IMR-90 (cell line): ENCODE data around the gene SDHA. TPM values are rescaled to one million over a fixed set of nuclear protein-coding genes. Genes with fewer than 3 reads are reported as not detected.

ENCODE experiments used
- ATAC-seq: fragments of 200-7000 bp; cut with Tn5 transposase; 2 replicates; pipeline ENCODE4 v1.9.1; 2020; ENCODE audit warnings: low read depth, mild to moderate bottlenecking, moderate library complexity
- BruUV-seq: library from RNA; stranded (reverse); fragments of 400-500 nt; replicated peaks from 2 replicates; lab custom pipeline; 2021; lab: Mats Ljungman, UMichigan
- CTCF ChIA-PET: fragments of 300-600 bp; formaldehyde crosslinking; extraction: SDS; loops from one replicate; lab custom pipeline; 2021; ENCODE audit warnings: antibody characterized with exemption; lab: Yijun Ruan, JAX
- POLR2A ChIA-PET: fragments of 300-600 bp; sonication (Branson Sonifier 250); formaldehyde crosslinking; loops from one replicate; lab custom pipeline; 2022; ENCODE audit warnings: antibody characterized with exemption; ENCODE audit not compliant: unreplicated experiment; lab: Charles Lee
- DNase-seq: peaks from one replicate; pipeline ENCODE4 v3.0.0; 2013
- H2AFZ ChIP-seq: replicated peaks from 2 replicates; pipeline ENCODE3; 2013; ENCODE audit warnings: low read length, mild to moderate bottlenecking; ENCODE audit not compliant: poor library complexity
- H2AK5ac ChIP-seq: 2 replicates; pipeline ENCODE4 v1.6.1; 2013; ENCODE audit warnings: low read depth, low read length, inconsistent platforms
- H2AK9ac ChIP-seq: replicated peaks from 2 replicates; pipeline ENCODE3; 2013; ENCODE audit warnings: mild to moderate bottlenecking, low read depth, low read length, moderate library complexity; ENCODE audit not compliant: poor library complexity
- H2BK120ac ChIP-seq: 2 replicates; pipeline ENCODE4 v1.6.1; 2013; ENCODE audit warnings: low read depth, low read length, inconsistent platforms
- H2BK15ac ChIP-seq: 3 replicates; pipeline ENCODE4 v1.6.1; 2013; ENCODE audit warnings: low read depth, low read length, inconsistent platforms
- H2BK20ac ChIP-seq: 2 replicates; pipeline ENCODE4 v1.6.1; 2013; ENCODE audit warnings: low read depth, mild to moderate bottlenecking, inconsistent platforms, low read length, moderate library complexity
- H2BK5ac ChIP-seq: 2 replicates; pipeline ENCODE4 v1.6.1; 2013; ENCODE audit warnings: mild to moderate bottlenecking, low read depth, low read length, inconsistent platforms; ENCODE audit not compliant: poor library complexity, severe bottlenecking
- H3K14ac ChIP-seq: replicated peaks from 2 replicates; pipeline ENCODE4 v1.6.1; 2013; ENCODE audit warnings: low read depth, low read length, inconsistent platforms
- H3K18ac ChIP-seq: 2 replicates; pipeline ENCODE4 v1.6.1; 2013; ENCODE audit warnings: low read depth, low read length, control low read depth
- H3K23ac ChIP-seq: 2 replicates; pipeline ENCODE4 v1.6.1; 2013; ENCODE audit warnings: low read depth, low read length, inconsistent platforms
- H3K27ac ChIP-seq: 2 replicates; pipeline ENCODE4 v1.5.1; 2013; ENCODE audit warnings: mild to moderate bottlenecking, control low read depth, low read length; ENCODE audit not compliant: insufficient read depth
- H3K27me3 ChIP-seq: 2 replicates; pipeline ENCODE4 v1.6.1; 2013; ENCODE audit warnings: low read length; ENCODE audit not compliant: control insufficient read depth, insufficient read depth
- H3K36me3 ChIP-seq: 2 replicates; pipeline ENCODE4 v1.6.1; 2013; ENCODE audit warnings: low read length, mixed read lengths; ENCODE audit not compliant: control insufficient read depth, insufficient read depth
- H3K4ac ChIP-seq: 2 replicates; pipeline ENCODE4 v1.6.1; 2013; ENCODE audit warnings: low read depth, low read length, inconsistent platforms
- H3K4me1 ChIP-seq: 2 replicates; pipeline ENCODE4 v1.6.1; 2013; ENCODE audit warnings: low read length, mixed read lengths; ENCODE audit not compliant: control insufficient read depth, insufficient read depth
- H3K4me2 ChIP-seq: 2 replicates; pipeline ENCODE4 v1.6.1; 2013; ENCODE audit warnings: low read depth, mild to moderate bottlenecking, control low read depth, low read length, moderate library complexity
- H3K4me3 ChIP-seq: 2 replicates; pipeline ENCODE4 v1.5.1; 2013; ENCODE audit warnings: low read depth, mild to moderate bottlenecking, control low read depth, low read length, moderate library complexity; ENCODE audit not compliant: insufficient read depth
- H3K56ac ChIP-seq: 2 replicates; pipeline ENCODE4 v1.6.1; 2013; ENCODE audit warnings: low read length, inconsistent platforms; ENCODE audit not compliant: insufficient read depth; ENCODE audit errors: extremely low read depth
- H3K79me1 ChIP-seq, 2 experiments: 2 replicates each; pipeline ENCODE4 v1.6.1; 2013; ENCODE audit warnings: low read length in 2 of 2, inconsistent platforms in 1 of 2, low read depth in 1 of 2
- H3K9ac ChIP-seq: 2 replicates; pipeline ENCODE4 v1.6.1; 2013; ENCODE audit warnings: low read depth, low read length, control low read depth
- H3K9me1 ChIP-seq: 2 replicates; pipeline ENCODE4 v1.6.1; 2013; ENCODE audit warnings: low read length, inconsistent platforms; ENCODE audit not compliant: insufficient read depth
- H3K9me3 ChIP-seq: 2 replicates; pipeline ENCODE4 v1.6.1; 2013; ENCODE audit warnings: low read length; ENCODE audit not compliant: control insufficient read depth, insufficient read depth
- H4K20me1 ChIP-seq: 2 replicates; pipeline ENCODE4 v1.6.1; 2013; ENCODE audit warnings: low read length, inconsistent platforms; ENCODE audit not compliant: insufficient read depth
- H4K5ac ChIP-seq: 2 replicates; pipeline ENCODE4 v1.6.1; 2013; ENCODE audit warnings: mild to moderate bottlenecking, low read depth, low read length, control low read depth
- H4K8ac ChIP-seq, 2 experiments: 2 replicates each; pipeline ENCODE4 v1.6.1; 2013; ENCODE audit warnings: low read depth in 2 of 2, low read length in 2 of 2, control low read depth in 1 of 2, inconsistent platforms in 1 of 2
- H4K91ac ChIP-seq: 2 replicates; pipeline ENCODE4 v1.6.1; 2013; ENCODE audit warnings: low read depth, low read length, inconsistent platforms; ENCODE audit not compliant: insufficient read depth
- CEBPB ChIP-seq: IDR thresholded peaks from 2 replicates; pipeline ENCODE4 v1.6.1; 2012; ENCODE audit warnings: low read depth, low read length, improper control_type of control experiment
- RCOR1 ChIP-seq: IDR thresholded peaks from 2 replicates; pipeline ENCODE4 v1.6.1; 2012; ENCODE audit warnings: mild to moderate bottlenecking, low read length, improper control_type of control experiment; ENCODE audit not compliant: insufficient replicate concordance
- WGBS, 2 experiments: methylation state at CpG; one replicate each; pipeline versions ENCODE4 v1.1.5 to v1.1.7; 2013; ENCODE audit warnings: missing lambda C conversion rate in 2 of 2; ENCODE audit not compliant: insufficient read length in 1 of 2; ENCODE audit errors: extremely low coverage in 2 of 2; 5-methylcytosine and 5-hydroxymethylcytosine counted together
- dilution Hi-C: fragments of 300-500 bp; cut with HindIII; formaldehyde crosslinking; loops from one replicate; pipeline ENCODE4 v1.14.3; 2018; ENCODE audit warnings: low sequenced_read_pairs; ENCODE audit not compliant: unreplicated experiment
- in situ Hi-C: fragments of 300-500 bp; cut with MboI; formaldehyde crosslinking; loops from 3 replicates; pipeline ENCODE4 v1.14.3; 2019; ENCODE audit warnings: low sequenced_read_pairs, inconsistent platforms, mixed read lengths
- intact Hi-C: fragments of 100-400 bp; cut with micrococcal nuclease; formaldehyde crosslinking; loops from 2 replicates; pipeline ENCODE4 v1.10.0; 2022
- polyA plus RNA-seq, 3 experiments: library from polyadenylated mRNA; depleted of rRNA; stranded (reverse); fragments of >200 nt; gene quantifications; 2 replicates each; pipeline ENCODE4 v1.2.3, GENCODE V29; 2012; ENCODE audit warnings: low replicate concordance in 1 of 3
- total RNA-seq: library from RNA; depleted of rRNA; stranded (reverse); fragments of >200 nt; gene quantifications from 2 replicates; pipeline ENCODE4 v1.2.3, GENCODE V29; 2012

Gene SDHA
- total and polyA plus RNA-seq, 2 of the 4 experiments (the other 2 are of a cell fraction), result 105 to 121 TPM

GRCh38 chr5:219460-219863 lies 1.3 kb downstream of the SDHA start:
- BruUV-seq, result no TSS peak
- H3K36me3 ChIP-seq, result peaks cover 5% of the 10 kb centered on the region
- no peak overlapping the region for H3K18ac ChIP-seq
- ATAC-seq (no peak), DNase-seq (peak; percentile 50)
- peak overlapping the region; percentile 89 for H3K4me3 ChIP-seq
- no peak overlapping the region for H2BK15ac ChIP-seq
- POLR2A ChIA-PET, result no interaction called here
- dilution Hi-C loops (no loop called here), intact Hi-C loops (no loop called here), in situ Hi-C loops (no loop called here)
- no peak overlapping the region for H3K14ac ChIP-seq
- H2BK120ac ChIP-seq, result no peak overlapping the region
- H3K4me2 ChIP-seq, result peak overlapping the region; percentile 95
- H4K20me1 ChIP-seq, result peaks cover 53% of the 10 kb centered on the region
- no peak overlapping the region for H2BK5ac ChIP-seq
- H4K8ac ChIP-seq, result no peak overlapping the region
- H3K27ac ChIP-seq, result peak overlapping the region; percentile 17; the same call in 1 of the 2 replicates
- no peak overlapping the region for H4K91ac ChIP-seq
- no peak overlapping the region for H4K5ac ChIP-seq
- H3K9me3 ChIP-seq, result no peaks in the 10 kb centered on the region
- H3K27me3 ChIP-seq, result no peaks in the 10 kb centered on the region
- H3K4me1 ChIP-seq, result peaks cover 11% of the 10 kb centered on the region
- no peak overlapping the region for H2AK9ac ChIP-seq
- H3K4ac ChIP-seq, result peak overlapping the region; percentile 19; the same call in 1 of the 2 replicates
- no peak overlapping the region for H2AFZ ChIP-seq
- H2BK20ac ChIP-seq, result no peak overlapping the region
- 55% methylated on average over 4 of the region's 9 CpGs; no CpG with 5 or more reads in 1 of the 2 experiments for WGBS, 2 experiments
- H3K9me1 ChIP-seq, result peaks cover 15% of the 10 kb centered on the region
- H2AK5ac ChIP-seq, result no peak overlapping the region; the same call in 1 of the 2 replicates
- peak overlapping the region; percentile 78 for H3K9ac ChIP-seq
- TF ChIP-seq CEBPB (peak; percentile 49; the same call in 1 of the 2 replicates), RCOR1 (no peak)
- peaks cover 18 to 47% of the 10 kb centered on the region in 2 experiments; a peak in 3 of 4 replicates for H3K79me1 ChIP-seq
- H3K56ac ChIP-seq, result no peak overlapping the region
- H3K23ac ChIP-seq, result peak overlapping the region; percentile 87
- CTCF ChIA-PET, result interaction anchor here (0.6 to 0.7 kb wide), 2 partner anchors 13 to 31 kb away, joined by 3 to 5 read pairs; no protein-coding TSS in a partner anchor
